Measurements from ENCODE around the gene ABAT. TPM values are rescaled to one million over a fixed set of nuclear protein-coding genes. Genes with fewer than 3 reads are reported as not detected.

The ABAT gene
- total and polyA plus RNA-seq, 2 of the 8 experiments (the other 6 are each of a cell fraction or from before 2014, with no cell fraction given): 6.4 to 8.4 TPM

DNA sequence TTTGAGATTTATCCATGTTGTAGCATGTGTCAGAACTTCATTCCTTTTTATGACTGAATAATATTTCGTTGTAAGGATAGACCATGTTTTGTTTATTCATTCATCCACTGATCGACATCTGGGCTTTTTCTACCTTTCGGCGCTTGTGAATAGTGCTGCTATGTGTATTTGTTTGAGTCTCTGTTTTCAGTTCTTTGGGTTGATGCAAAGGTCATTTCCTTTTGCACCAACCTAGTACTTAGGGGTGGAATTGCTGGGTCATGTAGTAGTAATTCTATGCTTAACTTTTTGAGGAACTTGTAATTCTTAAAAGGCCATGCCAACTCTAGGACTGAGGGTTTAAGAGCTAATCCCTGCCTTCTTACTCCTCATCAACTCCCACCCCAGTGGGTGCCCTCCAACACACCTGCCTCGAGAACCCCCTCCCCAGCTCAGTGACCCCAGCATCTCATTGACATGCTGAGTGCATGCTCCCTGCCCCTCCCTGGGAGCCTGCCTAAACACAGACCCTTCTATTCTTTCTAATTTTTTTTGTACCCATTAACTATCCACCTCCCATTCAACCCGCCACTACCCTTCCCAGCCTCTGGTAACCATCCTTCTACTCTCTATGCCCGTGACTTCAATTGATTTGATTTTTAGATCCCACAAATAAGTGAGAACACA lies 51.2 kb downstream of the ABAT start (continued):
- TF ChIP-seq, protein P1, sequence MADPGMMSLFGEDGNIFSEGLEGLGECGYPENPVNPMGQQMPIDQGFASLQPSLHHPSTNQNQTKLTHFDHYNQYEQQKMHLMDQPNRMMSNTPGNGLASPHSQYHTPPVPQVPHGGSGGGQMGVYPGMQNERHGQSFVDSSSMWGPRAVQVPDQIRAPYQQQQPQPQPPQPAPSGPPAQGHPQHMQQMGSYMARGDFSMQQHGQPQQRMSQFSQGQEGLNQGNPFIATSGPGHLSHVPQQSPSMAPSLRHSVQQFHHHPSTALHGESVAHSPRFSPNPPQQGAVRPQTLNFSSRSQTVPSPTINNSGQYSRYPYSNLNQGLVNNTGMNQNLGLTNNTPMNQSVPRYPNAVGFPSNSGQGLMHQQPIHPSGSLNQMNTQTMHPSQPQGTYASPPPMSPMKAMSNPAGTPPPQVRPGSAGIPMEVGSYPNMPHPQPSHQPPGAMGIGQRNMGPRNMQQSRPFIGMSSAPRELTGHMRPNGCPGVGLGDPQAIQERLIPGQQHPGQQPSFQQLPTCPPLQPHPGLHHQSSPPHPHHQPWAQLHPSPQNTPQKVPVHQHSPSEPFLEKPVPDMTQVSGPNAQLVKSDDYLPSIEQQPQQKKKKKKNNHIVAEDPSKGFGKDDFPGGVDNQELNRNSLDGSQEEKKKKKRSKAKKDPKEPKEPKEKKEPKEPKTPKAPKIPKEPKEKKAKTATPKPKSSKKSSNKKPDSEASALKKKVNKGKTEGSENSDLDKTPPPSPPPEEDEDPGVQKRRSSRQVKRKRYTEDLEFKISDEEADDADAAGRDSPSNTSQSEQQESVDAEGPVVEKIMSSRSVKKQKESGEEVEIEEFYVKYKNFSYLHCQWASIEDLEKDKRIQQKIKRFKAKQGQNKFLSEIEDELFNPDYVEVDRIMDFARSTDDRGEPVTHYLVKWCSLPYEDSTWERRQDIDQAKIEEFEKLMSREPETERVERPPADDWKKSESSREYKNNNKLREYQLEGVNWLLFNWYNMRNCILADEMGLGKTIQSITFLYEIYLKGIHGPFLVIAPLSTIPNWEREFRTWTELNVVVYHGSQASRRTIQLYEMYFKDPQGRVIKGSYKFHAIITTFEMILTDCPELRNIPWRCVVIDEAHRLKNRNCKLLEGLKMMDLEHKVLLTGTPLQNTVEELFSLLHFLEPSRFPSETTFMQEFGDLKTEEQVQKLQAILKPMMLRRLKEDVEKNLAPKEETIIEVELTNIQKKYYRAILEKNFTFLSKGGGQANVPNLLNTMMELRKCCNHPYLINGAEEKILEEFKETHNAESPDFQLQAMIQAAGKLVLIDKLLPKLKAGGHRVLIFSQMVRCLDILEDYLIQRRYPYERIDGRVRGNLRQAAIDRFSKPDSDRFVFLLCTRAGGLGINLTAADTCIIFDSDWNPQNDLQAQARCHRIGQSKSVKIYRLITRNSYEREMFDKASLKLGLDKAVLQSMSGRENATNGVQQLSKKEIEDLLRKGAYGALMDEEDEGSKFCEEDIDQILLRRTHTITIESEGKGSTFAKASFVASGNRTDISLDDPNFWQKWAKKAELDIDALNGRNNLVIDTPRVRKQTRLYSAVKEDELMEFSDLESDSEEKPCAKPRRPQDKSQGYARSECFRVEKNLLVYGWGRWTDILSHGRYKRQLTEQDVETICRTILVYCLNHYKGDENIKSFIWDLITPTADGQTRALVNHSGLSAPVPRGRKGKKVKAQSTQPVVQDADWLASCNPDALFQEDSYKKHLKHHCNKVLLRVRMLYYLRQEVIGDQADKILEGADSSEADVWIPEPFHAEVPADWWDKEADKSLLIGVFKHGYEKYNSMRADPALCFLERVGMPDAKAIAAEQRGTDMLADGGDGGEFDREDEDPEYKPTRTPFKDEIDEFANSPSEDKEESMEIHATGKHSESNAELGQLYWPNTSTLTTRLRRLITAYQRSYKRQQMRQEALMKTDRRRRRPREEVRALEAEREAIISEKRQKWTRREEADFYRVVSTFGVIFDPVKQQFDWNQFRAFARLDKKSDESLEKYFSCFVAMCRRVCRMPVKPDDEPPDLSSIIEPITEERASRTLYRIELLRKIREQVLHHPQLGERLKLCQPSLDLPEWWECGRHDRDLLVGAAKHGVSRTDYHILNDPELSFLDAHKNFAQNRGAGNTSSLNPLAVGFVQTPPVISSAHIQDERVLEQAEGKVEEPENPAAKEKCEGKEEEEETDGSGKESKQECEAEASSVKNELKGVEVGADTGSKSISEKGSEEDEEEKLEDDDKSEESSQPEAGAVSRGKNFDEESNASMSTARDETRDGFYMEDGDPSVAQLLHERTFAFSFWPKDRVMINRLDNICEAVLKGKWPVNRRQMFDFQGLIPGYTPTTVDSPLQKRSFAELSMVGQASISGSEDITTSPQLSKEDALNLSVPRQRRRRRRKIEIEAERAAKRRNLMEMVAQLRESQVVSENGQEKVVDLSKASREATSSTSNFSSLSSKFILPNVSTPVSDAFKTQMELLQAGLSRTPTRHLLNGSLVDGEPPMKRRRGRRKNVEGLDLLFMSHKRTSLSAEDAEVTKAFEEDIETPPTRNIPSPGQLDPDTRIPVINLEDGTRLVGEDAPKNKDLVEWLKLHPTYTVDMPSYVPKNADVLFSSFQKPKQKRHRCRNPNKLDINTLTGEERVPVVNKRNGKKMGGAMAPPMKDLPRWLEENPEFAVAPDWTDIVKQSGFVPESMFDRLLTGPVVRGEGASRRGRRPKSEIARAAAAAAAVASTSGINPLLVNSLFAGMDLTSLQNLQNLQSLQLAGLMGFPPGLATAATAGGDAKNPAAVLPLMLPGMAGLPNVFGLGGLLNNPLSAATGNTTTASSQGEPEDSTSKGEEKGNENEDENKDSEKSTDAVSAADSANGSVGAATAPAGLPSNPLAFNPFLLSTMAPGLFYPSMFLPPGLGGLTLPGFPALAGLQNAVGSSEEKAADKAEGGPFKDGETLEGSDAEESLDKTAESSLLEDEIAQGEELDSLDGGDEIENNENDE (IDR thresholded peaks at IDR 0.05; ENCODE audit: insufficient replicate concordance, low read length): no peak
- TF ChIP-seq, protein P2, sequence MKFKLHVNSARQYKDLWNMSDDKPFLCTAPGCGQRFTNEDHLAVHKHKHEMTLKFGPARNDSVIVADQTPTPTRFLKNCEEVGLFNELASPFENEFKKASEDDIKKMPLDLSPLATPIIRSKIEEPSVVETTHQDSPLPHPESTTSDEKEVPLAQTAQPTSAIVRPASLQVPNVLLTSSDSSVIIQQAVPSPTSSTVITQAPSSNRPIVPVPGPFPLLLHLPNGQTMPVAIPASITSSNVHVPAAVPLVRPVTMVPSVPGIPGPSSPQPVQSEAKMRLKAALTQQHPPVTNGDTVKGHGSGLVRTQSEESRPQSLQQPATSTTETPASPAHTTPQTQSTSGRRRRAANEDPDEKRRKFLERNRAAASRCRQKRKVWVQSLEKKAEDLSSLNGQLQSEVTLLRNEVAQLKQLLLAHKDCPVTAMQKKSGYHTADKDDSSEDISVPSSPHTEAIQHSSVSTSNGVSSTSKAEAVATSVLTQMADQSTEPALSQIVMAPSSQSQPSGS (IDR thresholded peaks at IDR 0.05; ENCODE audit: low read length): no peak
- no peak for TF ChIP-seq SAP30 (IDR thresholded peaks at IDR 0.05; ENCODE audit: insufficient read depth, insufficient replicate concordance, low read length)
- no peak for TF ChIP-seq CREB1 (IDR thresholded peaks at IDR 0.05)
- no peak for TF ChIP-seq HDAC6 (IDR thresholded peaks at IDR 0.05; ENCODE audit: low read depth, low read length)
- no peak for TF ChIP-seq GABPA (IDR thresholded peaks at IDR 0.05; ENCODE audit: borderline replicate concordance, insufficient read depth, low read length)
- TF ChIP-seq TBP (IDR thresholded peaks at IDR 0.05; ENCODE audit: low read depth, low read length): no peak
- no peak for TF ChIP-seq TCF12 (IDR thresholded peaks at IDR 0.05; ENCODE audit: low read depth, low read length)
